Muscle of leg (tissue), 11 donors: ENCODE results near the gene CCDC92B. TPM values are rescaled to one million over a fixed set of nuclear protein-coding genes. Genes with fewer than 3 reads are reported as not detected.

Source experiments
- DNase-seq: peaks from one replicate; pipeline ENCODE4 v3.0.0; 2013
- H3K27ac ChIP-seq: one replicate; pipeline ENCODE4 v1.5.1; 2013; ENCODE audit warnings: mild to moderate bottlenecking, low read length, control low read depth
- H3K27me3 ChIP-seq: one replicate; pipeline ENCODE4 v1.6.1; 2013; ENCODE audit warnings: low read length; ENCODE audit not compliant: control insufficient read depth, insufficient read depth
- H3K36me3 ChIP-seq: one replicate; pipeline ENCODE4 v1.6.1; 2013; ENCODE audit warnings: low read length; ENCODE audit not compliant: control insufficient read depth, insufficient read depth
- H3K4me1 ChIP-seq: one replicate; pipeline ENCODE4 v1.6.1; 2013; ENCODE audit warnings: low read length; ENCODE audit not compliant: control insufficient read depth, insufficient read depth
- H3K4me3 ChIP-seq: one replicate; pipeline ENCODE4 v1.5.1; 2013; ENCODE audit warnings: low read length, control low read depth
- H3K9me3 ChIP-seq: replicated peaks from 2 replicates; pipeline ENCODE4 v1.6.1; 2013; ENCODE audit warnings: low read depth, low read length; ENCODE audit not compliant: control insufficient read depth
- WGBS: methylation state at CpG from one replicate; pipeline ENCODE4 v1.1.5; 2013; ENCODE audit warnings: missing lambda C conversion rate; ENCODE audit not compliant: insufficient coverage; 5-methylcytosine and 5-hydroxymethylcytosine counted together
- polyA plus RNA-seq, 8 donors: library from polyadenylated mRNA; unstranded; fragments of 120-200 nt; gene quantifications; one replicate each; pipeline versions ENCODE4 v1.2.1 to v1.2.3, GENCODE V29; 2013; ENCODE audit warnings: inconsistent platforms in 1 of 8, low replicate concordance in 1 of 8; ENCODE audit not compliant: insufficient read length in 8 of 8, insufficient read depth in 1 of 8
- total RNA-seq: library from RNA; stranded (reverse); fragments of 120-200 nt; gene quantifications from one replicate; pipeline ENCODE4 v1.2.4, GENCODE V29; 2013

CCDC92B gene
- total and polyA plus RNA-seq, 9 donors, result 0.08 to 0.25 (median 0.13) TPM

DNA sequence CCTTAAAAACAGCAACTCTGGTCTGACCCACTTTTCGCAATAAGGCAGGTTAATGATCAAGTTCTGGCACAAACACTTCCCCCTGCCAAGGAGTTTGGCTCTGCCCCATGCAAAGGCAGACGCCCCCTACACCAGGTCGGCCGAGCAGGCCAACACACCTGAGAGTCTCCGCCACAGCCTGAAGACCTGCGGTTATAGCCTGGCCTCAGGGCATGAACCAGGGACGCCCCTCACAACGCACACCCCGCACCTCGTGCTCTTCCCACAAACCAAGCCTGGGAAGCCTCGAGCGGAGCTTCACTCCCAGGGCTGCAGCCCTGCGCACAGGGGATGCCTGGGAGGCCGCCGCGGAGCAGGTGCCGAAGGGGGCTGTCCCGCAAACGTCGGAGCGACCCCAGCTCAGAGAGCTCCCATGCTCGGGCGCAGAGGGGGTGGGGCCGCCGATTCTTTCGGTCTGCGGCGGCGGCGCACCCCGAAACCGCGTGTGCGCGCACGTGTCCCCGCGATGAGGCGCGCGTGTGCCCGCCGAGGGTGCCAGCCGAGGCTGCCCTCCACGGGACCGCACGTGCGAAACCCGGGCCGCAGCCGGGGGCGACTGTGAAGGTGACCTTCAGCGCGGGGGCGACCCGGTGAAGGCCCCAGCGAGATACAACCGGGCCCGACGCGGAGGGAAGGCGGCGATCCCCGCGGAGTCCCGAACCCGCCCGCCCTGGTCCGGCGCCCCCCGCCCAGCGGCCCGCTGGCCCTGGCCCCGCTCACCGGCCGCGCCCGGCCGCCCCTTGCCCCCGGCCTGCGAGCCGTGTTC, 38.4 kb downstream of the CCDC92B start:
- H3K27me3 ChIP-seq, result no peaks in the 10 kb centered on the region
- no peak for DNase-seq
- H3K4me1 ChIP-seq, result peaks cover 51% of the 10 kb centered on the region
- peaks cover 3% of the 10 kb centered on the region for H3K36me3 ChIP-seq
- under 1% methylated on average over 82 of the region's 82 CpGs for whole genome bisulfite sequencing
- H3K9me3 ChIP-seq, result no peaks in the 10 kb centered on the region
- H3K27ac ChIP-seq, result no peak overlapping the region
- peak overlapping the region; percentile 70 for H3K4me3 ChIP-seq

DNA sequence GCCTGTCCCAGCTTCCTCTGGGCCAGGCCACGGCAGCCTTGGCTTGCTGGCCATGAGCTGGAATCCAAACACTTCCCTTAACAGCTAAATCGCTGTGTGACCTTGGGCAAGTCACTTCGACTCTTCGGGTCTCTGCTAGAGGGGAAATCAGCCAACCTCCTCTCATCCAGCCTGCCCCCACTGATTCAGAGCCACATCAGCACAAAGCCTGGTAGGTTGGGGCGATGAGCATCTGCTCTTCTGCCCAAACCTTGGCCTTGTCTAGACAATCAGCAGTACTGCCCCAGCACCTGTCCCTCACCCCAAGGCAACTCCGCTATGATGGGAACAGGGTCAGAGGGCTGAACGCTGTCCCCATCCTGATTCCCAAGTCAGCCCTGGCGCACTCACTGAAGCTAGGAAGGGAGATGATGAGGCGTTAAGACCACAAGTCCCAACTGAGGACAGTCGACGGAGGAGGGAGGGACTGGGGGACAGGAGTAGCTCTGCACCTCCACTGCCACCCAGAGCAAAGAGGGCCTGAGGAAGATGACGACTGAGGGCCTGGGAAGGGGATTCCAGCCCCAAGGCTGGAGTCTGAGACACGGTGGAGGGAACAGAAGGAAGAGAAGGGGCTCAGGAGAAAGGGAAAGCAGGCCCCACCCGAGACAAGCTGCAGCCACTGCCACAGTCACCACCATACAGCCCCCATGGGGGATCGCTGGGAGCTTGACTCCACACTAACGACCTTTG, 39.2 kb downstream of the CCDC92B start:
- Histone ChIP-seq H3K4me3 (peak overlapping the region; percentile 70), H3K27ac (peak overlapping the region; percentile 20), H3K4me1 (peaks cover 51% of the 10 kb centered on the region), H3K9me3 (no peaks in the 10 kb centered on the region), H3K36me3 (peaks cover under 1% of the 10 kb centered on the region), H3K27me3 (no peaks in the 10 kb centered on the region)
- DNase-seq, result no peak
- 37% methylated on average over 12 of the region's 16 CpGs for WGBS

GRCh38 chr17:2709183-2709661, 40.2 kb downstream of the CCDC92B start:
- H3K4me1 ChIP-seq, result peaks cover 51% of the 10 kb centered on the region
- no peaks in the 10 kb centered on the region for H3K9me3 ChIP-seq
- WGBS, result 56% methylated on average over 9 of the region's 10 CpGs
- H3K27ac ChIP-seq, result no peak overlapping the region
- H3K27me3 ChIP-seq, result no peaks in the 10 kb centered on the region
- no peak overlapping the region for H3K4me3 ChIP-seq
- no peak for DNase-seq
- peaks cover 6% of the 10 kb centered on the region for H3K36me3 ChIP-seq

DNA sequence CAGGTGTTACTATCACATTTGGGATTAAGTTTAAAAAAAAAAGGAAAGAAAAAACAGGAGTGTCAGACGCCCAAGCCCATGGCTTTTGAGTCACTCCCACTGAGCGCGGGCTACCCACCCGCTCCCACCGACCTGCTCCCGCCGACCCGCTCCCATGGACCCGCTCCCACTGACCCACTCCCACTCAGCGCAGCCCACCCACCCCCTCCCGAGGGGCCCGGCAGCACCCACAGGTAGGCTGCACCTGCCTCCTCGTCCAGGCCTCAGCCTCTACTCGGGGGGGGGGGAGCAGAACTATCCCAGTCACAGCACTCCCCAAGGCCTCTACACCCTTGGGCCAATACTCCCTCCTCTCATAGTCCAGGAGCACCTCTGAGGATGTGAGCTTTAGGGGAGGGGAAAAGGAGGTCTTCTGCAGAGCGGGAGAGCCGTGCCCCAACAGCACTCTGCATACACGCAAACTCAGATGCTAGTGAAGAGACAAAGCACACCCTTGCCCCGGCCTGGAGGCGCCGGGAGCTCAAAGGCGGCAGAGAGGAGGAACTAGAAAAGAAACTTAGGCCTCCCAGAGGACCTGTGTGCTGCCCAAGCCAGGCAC, 40.8 kb downstream of the CCDC92B start:
- no peak overlapping the region for H3K4me3 ChIP-seq
- H3K4me1 ChIP-seq, result peaks cover 51% of the 10 kb centered on the region

DNA sequence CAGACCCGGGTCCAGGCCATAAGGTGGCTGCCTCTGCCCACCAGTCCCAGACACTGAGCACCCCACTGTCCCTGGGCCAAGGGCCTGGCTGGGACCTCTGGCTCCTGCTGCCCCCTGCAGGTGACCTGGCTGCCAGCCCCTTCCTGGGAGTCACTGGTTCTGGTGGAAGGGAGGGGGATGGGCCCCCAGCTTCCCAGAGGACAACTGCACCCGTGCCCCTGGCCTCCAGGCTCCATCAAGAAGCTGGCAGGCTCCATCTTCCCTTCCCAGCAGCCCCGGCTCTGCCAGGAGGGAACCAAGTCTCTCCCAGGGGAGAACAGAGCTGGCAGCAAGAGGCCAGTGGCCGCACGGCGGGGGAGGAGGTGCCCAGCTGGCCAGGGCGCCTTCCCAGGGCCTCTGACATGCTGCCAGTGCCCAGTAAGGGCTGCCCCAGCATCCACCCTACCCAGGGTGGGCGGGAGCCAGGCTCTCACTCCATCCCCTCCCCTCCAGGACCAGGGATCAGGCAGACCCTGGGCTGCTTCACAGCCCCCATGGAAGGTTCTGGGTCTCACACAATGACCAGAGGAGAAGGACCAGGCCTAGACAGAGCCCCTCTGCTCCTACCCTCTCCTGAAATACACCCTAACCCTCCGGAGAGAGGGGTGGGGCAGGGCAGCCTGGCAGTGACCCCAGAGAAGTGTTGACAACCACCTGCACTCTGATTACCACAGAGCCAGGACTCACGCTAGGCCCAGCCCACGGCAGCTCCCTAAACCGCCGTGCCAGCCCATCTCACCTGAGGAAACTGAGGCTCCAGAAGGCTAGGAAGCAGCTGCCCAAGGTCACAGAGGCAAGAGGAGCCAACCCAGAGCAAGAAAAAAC, 41.5 kb downstream of the CCDC92B start:
- H3K4me1 ChIP-seq, result peaks cover 51% of the 10 kb centered on the region

More for the DNA sequence above, 40.8 kb downstream of the CCDC92B start:
- no peaks in the 10 kb centered on the region for H3K27me3 ChIP-seq
- peak overlapping the region; percentile 13 for H3K27ac ChIP-seq
- H3K9me3 ChIP-seq, result no peaks in the 10 kb centered on the region
- no peak for DNase-seq
- 65% methylated on average over 13 of the region's 21 CpGs for WGBS
- H3K36me3 ChIP-seq, result peaks cover 11% of the 10 kb centered on the region

GRCh38 chr17:2706911-2707510, 42.4 kb downstream of the CCDC92B start:
- DNase-seq, result no peak
- H3K27me3 ChIP-seq, result no peaks in the 10 kb centered on the region
- H3K9me3 ChIP-seq, result no peaks in the 10 kb centered on the region
- H3K36me3 ChIP-seq, result peaks cover 22% of the 10 kb centered on the region
- no peak overlapping the region for H3K27ac ChIP-seq
- WGBS, result 75% methylated on average over 19 of the region's 21 CpGs
- H3K4me1 ChIP-seq, result peaks cover 41% of the 10 kb centered on the region
- no peak overlapping the region for H3K4me3 ChIP-seq

More for the DNA sequence above, 41.5 kb downstream of the CCDC92B start:
- H3K27me3 ChIP-seq, result no peaks in the 10 kb centered on the region
- H3K9me3 ChIP-seq, result no peaks in the 10 kb centered on the region
- 53% methylated on average over 9 of the region's 13 CpGs for WGBS
- H3K27ac ChIP-seq, result peak overlapping the region; percentile 13
- DNase-seq, result no peak
- H3K36me3 ChIP-seq, result peaks cover 16% of the 10 kb centered on the region
- no peak overlapping the region for H3K4me3 ChIP-seq

DNA sequence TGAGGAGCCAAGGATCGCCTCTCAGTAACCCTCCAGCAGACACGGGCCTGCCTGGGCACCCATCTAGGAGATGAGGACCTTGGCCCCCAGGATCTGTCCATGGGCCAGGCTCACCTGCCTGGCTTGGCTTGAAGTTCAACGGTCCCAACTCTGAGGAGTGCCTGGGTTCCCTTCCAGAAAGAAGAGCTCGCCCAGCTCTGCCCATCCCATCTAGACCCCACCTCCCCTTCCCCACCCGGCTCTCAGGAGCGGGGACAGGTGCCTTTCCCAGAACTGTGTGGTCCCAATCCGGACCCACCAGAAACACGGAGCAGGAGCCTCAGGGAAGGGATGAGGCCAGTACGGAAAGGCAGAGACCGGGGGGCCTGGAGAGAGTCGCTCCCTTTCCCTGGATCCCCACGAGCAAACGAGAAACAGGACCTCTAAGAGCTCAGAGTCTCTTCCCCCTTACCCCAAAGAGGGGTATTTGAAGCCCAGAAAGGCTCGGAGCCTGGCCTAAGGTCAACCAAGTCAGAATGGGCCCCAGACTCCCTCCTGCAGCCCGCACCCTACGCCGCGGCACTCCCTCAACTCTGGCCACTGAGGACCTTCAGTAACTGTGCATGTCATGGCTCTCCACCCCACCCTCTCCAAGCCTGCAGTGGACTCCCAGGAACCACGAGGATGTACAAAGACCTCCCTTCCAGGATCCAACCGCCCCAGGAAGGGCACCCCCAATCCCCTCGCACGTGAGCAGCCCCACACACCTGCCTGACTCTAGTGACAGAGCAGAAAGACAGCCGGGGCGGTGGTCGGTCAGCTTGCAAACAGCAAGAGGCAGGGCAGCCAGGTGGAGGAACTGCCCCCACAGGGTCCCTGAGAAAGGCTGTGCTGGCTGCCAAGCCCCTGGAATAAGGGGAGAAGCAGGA, 43.3 kb downstream of the CCDC92B start:
- Histone ChIP-seq H3K27ac (no peak overlapping the region), H3K27me3 (no peaks in the 10 kb centered on the region), H3K36me3 (peaks cover 30% of the 10 kb centered on the region), H3K4me3 (no peak overlapping the region), H3K4me1 (peaks cover 41% of the 10 kb centered on the region), H3K9me3 (no peaks in the 10 kb centered on the region)
- WGBS, result 80% methylated on average over 15 of the region's 25 CpGs
- DNase-seq, result no peak

GRCh38 chr17:2705263-2705662, 44.2 kb downstream of the CCDC92B start:
- Histone ChIP-seq H3K36me3 (peaks cover 36% of the 10 kb centered on the region), H3K27me3 (no peaks in the 10 kb centered on the region), H3K4me3 (no peak overlapping the region), H3K27ac (no peak overlapping the region), H3K9me3 (no peaks in the 10 kb centered on the region), H3K4me1 (peaks cover 34% of the 10 kb centered on the region)
- DNase-seq, result no peak
- 75% methylated on average over 7 of the region's 7 CpGs for WGBS

DNA sequence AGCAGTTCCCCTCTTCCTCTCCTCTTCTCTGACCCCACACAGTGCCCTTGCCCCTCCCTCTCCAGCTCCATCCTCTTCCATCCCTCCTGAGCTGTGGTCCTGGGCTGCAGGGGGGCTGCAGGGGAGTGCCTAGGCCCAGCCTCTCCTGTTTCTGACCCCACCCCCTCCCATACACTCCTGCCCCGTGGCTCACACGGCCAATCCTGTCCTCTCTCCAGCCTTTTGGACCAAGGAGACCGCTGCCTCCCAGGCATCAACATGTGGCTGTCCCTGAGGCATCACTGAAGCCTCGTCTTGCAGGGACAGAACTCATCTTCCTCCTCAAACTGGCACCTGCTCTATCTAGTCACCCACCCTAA, 44.6 kb downstream of the CCDC92B start:
- H3K27ac ChIP-seq, result no peak overlapping the region
- peaks cover 30% of the 10 kb centered on the region for H3K4me1 ChIP-seq
- no peak for DNase-seq
- H3K36me3 ChIP-seq, result peaks cover 40% of the 10 kb centered on the region
- H3K4me3 ChIP-seq, result no peak overlapping the region
- no peaks in the 10 kb centered on the region for H3K27me3 ChIP-seq
- H3K9me3 ChIP-seq, result no peaks in the 10 kb centered on the region
- 45% methylated on average over 4 of the region's 4 CpGs for WGBS
